ENCODE measurements around the gene KRTAP5-11. TPM values are rescaled to one million over a fixed set of nuclear protein-coding genes. Genes with fewer than 3 reads are reported as not detected.
"Not testable (repeated sequence)": the region's sequence is repeated elsewhere in the genome, so short reads cannot be mapped to it uniquely, and the experiment has no call there.

The KRTAP5-11 gene
- total and polyA plus RNA-seq, 5 donors, result not detected

DNA sequence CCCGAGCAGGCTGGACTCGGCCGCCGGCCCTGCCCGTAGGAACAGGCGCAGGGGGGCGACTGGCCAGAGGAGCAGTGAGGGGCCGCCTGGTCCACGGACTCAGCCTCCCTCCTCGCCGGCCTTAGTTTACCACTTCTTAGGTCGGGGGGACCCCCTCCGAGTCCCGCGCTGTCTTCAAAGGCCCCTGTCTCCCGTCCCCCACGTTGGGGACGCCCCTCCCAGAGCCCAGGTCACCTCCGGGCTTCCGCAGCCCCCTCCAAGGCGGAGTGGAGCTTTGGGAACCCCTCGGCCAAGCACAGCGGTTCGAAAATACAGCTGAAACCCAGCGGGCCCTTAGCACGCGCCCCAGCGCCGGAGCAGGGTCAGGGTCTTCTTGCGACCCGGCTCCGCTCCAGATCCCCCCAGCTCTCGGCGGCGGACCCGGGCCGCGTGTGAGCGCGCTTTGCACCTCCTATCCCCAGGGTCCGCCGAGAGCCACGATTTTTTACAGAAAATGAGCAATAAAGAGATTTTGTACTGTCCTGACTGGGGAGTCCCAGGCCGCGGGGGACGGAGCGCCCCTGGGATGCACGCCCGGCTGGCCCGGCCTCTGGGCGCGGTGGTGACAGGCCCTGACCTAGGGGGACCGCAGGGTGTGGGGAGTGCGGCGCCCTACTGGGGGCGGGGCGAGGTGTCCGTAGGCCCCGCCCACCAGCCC, 25.0 kb upstream of the KRTAP5-11 start:
- H3K27me3 ChIP-seq (ENCODE audit: control insufficient read depth, insufficient read depth); H3K9me3 ChIP-seq (ENCODE audit: control insufficient read depth, low read length); ATAC-seq; DNase-seq; H3K4me3 ChIP-seq (ENCODE audit: low read length); H3K4me1 ChIP-seq (ENCODE audit: control insufficient read depth, insufficient read depth, low read length); intact Hi-C loops (cut with DNase I); H3K27ac ChIP-seq (ENCODE audit: low read length): not testable (repeated sequence)
- 2% methylated on average over 52 of the region's 59 CpGs for WGBS

DNA sequence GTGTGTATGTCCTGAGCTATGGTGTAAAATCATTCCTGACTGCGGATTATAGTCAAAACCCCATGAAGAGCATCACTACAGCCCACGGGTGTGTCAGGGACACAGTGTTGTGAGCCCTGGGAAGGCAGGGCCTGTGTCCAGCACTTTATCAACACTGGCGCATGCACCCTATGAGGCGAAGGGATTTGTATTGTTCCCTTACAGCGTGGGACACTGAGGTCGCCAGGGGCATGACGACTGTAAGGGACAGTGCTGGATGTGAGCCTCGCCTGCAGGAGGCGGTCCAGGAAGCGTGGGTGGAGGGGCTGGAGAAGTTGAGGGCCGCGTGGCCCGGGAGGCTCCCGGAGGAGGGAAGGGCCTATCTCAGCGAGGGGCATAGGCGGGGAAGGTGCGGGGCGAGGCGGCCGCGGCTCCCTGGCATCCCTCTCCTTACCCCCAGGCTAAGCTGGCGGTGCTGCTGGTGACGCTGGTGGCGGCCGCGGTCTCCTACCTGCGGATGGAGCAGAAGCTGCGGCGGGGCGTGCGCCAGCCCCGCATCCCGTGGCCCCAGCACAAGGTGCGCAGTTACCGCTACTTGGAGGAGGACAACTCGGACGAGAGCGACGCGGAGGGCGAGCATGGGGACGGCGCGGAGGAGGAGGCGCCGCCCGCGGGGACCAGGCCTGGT, 24.3 kb upstream of the KRTAP5-11 start:
- H3K27me3 ChIP-seq (ENCODE audit: control insufficient read depth, insufficient read depth); H3K9me3 ChIP-seq (ENCODE audit: control insufficient read depth, low read length); intact Hi-C loops (cut with DNase I); DNase-seq; H3K4me1 ChIP-seq (ENCODE audit: control insufficient read depth, insufficient read depth, low read length); H3K27ac ChIP-seq (ENCODE audit: low read length); ATAC-seq; H3K4me3 ChIP-seq (ENCODE audit: low read length): not testable (repeated sequence)
- WGBS, result 9% methylated on average over 48 of the region's 48 CpGs

DNA sequence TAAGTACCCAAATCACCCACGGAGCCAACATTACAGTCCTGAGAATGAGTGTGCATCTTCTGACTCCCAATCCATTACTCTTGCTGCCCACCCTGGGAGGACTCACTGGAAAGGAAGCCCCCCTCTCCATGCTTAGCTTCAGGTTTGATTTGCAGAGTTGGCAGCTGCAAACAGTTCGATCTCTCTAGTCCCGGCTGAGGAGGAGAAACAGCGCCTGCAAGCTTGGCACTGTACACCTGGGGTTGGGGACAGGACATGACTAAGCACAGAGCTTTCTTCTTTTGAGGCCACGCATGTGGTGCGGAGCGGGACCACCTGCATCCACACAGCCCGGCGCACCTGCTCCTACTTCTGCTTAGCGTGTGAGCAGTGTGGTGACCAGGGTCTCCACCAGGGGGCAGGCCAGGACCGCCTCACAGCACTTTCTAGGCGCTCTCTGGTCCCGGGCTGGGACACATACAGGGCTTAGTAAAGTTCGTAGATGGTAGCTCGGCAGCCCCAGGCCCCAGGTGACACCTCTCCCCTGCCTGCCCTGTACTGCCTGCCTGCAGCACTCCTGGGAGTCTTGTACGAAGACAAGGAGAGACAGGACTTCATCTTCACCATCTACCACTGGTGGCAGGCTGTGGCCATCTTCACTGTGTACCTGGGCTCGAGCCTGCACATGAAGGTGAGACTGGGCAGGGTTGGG, 22.3 kb upstream of the KRTAP5-11 start:
- not testable (repeated sequence) for H3K4me1 ChIP-seq (ENCODE audit: control insufficient read depth, insufficient read depth, low read length); H3K27ac ChIP-seq (ENCODE audit: low read length); ATAC-seq

DNA sequence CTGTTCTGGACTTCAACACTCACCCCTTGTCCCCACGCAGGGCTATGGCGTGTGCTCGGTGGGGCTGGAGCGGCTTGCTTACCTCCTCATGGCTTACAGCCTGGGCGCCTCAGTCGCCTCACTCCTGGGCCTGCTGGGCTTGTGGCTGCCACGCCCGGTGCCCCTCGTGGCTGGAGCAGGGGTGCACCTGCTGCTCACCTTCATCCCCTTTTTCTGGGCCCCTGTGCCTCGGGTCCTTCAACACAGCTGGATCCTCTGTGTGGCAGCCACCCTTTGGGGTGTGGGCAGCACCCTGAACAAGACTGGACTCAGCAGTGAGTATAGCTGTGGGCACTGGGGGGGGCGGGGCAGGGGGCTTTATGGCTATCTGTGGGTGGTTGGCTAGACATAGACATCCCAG, 20.5 kb upstream of the KRTAP5-11 start:
- DNase-seq; H3K4me1 ChIP-seq (ENCODE audit: control insufficient read depth, insufficient read depth, low read length); ATAC-seq; intact Hi-C loops (cut with DNase I); H3K4me3 ChIP-seq (ENCODE audit: low read length); H3K27ac ChIP-seq (ENCODE audit: low read length); H3K9me3 ChIP-seq (ENCODE audit: control insufficient read depth, low read length); H3K27me3 ChIP-seq (ENCODE audit: control insufficient read depth, insufficient read depth): not testable (repeated sequence)
- WGBS, result 74% methylated on average over 11 of the region's 11 CpGs

More for the DNA sequence above, 22.3 kb upstream of the KRTAP5-11 start:
- DNase-seq; H3K27me3 ChIP-seq (ENCODE audit: control insufficient read depth, insufficient read depth); H3K4me3 ChIP-seq (ENCODE audit: low read length); H3K9me3 ChIP-seq (ENCODE audit: control insufficient read depth, low read length); intact Hi-C loops (cut with DNase I): not testable (repeated sequence)
- WGBS, result 21% methylated on average over 14 of the region's 17 CpGs

GRCh38 chr11:71589546-71589920, 6.9 kb upstream of the KRTAP5-11 start:
- H3K27ac ChIP-seq (ENCODE audit: low read length); H3K27me3 ChIP-seq (ENCODE audit: control insufficient read depth, insufficient read depth); H3K4me1 ChIP-seq (ENCODE audit: control insufficient read depth, insufficient read depth, low read length); H3K9me3 ChIP-seq (ENCODE audit: control insufficient read depth, low read length); ATAC-seq; intact Hi-C loops (cut with DNase I); DNase-seq; H3K4me3 ChIP-seq (ENCODE audit: low read length): not testable (repeated sequence)
- 76% methylated on average over 8 of the region's 8 CpGs for WGBS

DNA sequence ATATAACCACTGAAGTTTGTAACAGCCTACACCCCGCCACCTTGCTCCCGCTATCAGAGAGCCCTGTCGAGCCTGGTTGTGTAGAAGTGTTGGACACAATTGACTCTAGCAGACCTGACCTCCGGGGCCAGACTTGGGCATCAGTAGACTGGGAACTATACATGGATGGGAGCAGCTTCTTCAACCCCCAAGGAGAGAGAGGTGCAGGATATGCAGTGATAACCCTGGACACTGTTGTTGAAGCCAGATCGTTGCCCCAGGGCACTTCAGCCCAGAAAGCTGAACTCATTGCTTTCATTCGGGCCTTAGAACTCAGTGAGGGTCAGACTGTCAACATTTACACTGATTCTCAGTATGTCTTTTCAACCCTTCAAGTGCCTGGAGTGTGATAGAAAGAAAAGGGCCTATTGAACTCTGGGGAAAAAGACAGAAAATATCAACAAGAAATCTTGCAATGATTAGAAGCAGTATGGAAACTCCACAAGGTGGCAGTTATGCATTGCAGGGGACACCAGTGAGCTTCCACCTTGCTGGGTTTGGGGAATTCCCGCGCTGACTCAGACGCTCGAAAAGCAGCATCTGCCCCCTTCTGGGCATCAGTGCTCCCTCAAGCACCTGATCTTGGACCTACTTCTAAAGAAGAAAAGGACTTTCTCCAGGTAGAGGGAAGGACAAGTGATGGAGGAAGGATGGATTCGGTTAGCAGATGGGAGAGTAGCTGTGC, 6.3 kb upstream of the KRTAP5-11 start:
- ATAC-seq; H3K4me1 ChIP-seq (ENCODE audit: control insufficient read depth, insufficient read depth, low read length); H3K27ac ChIP-seq (ENCODE audit: low read length); DNase-seq; intact Hi-C loops (cut with DNase I); H3K4me3 ChIP-seq (ENCODE audit: low read length); H3K9me3 ChIP-seq (ENCODE audit: control insufficient read depth, low read length); H3K27me3 ChIP-seq (ENCODE audit: control insufficient read depth, insufficient read depth): not testable (repeated sequence)
- 60% methylated on average over 11 of the region's 11 CpGs for WGBS

DNA sequence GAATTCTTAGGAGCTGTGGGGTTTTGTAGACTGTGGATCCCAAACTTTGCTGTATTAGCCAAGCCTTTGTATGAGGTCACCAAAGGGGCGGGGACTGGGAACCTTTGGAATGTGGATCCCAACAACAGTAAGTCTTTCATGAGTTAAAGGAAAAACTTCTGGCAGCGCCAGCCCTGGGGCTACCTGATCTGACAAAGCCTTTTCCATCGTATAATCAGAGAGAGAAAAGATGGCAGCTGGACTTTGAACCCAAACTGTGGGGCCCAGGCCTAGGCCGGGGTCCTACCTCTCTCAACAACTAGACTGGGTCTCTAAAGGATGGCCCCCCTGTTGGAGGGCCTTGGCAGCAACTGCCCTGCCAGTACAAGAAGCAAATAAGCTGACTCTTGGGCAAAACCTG, 5.6 kb upstream of the KRTAP5-11 start:
- H3K27ac ChIP-seq (ENCODE audit: low read length); H3K9me3 ChIP-seq (ENCODE audit: control insufficient read depth, low read length); H3K4me3 ChIP-seq (ENCODE audit: low read length); DNase-seq; ATAC-seq; intact Hi-C loops (cut with DNase I); H3K4me1 ChIP-seq (ENCODE audit: control insufficient read depth, insufficient read depth, low read length); H3K27me3 ChIP-seq (ENCODE audit: control insufficient read depth, insufficient read depth): not testable (repeated sequence)
- 58% methylated on average over 4 of the region's 4 CpGs for WGBS

GRCh38 chr11:71585673-71586072, 3.0 kb upstream of the KRTAP5-11 start:
- H3K9me3 ChIP-seq (ENCODE audit: control insufficient read depth, low read length); H3K27me3 ChIP-seq (ENCODE audit: control insufficient read depth, insufficient read depth); ATAC-seq; DNase-seq; H3K27ac ChIP-seq (ENCODE audit: low read length); H3K4me1 ChIP-seq (ENCODE audit: control insufficient read depth, insufficient read depth, low read length); H3K4me3 ChIP-seq (ENCODE audit: low read length); intact Hi-C loops (cut with DNase I): not testable (repeated sequence)
- 88% methylated on average over 5 of the region's 5 CpGs for WGBS

DNA sequence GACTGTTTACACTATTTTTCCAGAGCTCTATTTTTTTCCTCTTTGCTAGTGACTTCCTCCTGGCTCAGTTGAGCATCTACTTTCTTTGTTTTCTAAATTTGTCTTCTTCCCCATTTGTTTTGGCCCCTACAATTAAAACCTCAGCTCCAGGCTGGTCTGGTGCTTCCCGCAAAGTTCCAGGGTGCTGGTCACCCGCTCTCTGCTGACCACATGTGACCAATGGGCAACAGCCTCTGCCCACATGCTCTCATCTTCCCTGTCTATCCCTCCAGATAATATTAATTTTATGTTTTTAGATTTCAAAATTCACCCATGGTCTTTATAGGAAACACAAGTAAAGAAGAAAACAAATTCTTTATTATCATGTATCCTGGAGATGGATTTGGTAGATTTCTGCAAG, 294 bp upstream of the KRTAP5-11 start:
- H3K4me1 ChIP-seq (ENCODE audit: control insufficient read depth, insufficient read depth, low read length); H3K4me3 ChIP-seq (ENCODE audit: low read length); H3K9me3 ChIP-seq (ENCODE audit: control insufficient read depth, low read length); intact Hi-C loops (cut with DNase I); DNase-seq; H3K27ac ChIP-seq (ENCODE audit: low read length); ATAC-seq; H3K27me3 ChIP-seq (ENCODE audit: control insufficient read depth, insufficient read depth): not testable (repeated sequence)
- 79% methylated on average over 2 of the region's 2 CpGs for WGBS

- WGBS, result 70% methylated on average over 4 of the region's 4 CpGs
- no peak for ATAC-seq
- H3K4me1 ChIP-seq (ENCODE audit: control insufficient read depth, insufficient read depth, low read length), result peaks cover 2% of the 10 kb centered on the region
These were observed 849 bp downstream of the KRTAP5-11 start for GRCh38 chr11:71581826-71582225.

More at GRCh38 chr11:71581826-71582225, 849 bp downstream of the KRTAP5-11 start:
- intact Hi-C loops (cut with DNase I), result no loop called here
- no peak overlapping the region for H3K27ac ChIP-seq (ENCODE audit: low read length)
- no peaks in the 10 kb centered on the region for H3K27me3 ChIP-seq (ENCODE audit: control insufficient read depth, insufficient read depth)
- H3K9me3 ChIP-seq (ENCODE audit: control insufficient read depth, low read length), result no peaks in the 10 kb centered on the region
- H3K4me3 ChIP-seq (ENCODE audit: low read length), result no peak overlapping the region
- DNase-seq, result no peak

Measured in right cardiac atrium (tissue), 5 donors.